Measurements from ENCODE around the gene CYREN.
"Not testable (repeated sequence)": the region's sequence is repeated elsewhere in the genome, so short reads cannot be mapped to it uniquely, and the experiment has no call there.

The CYREN gene

DNA sequence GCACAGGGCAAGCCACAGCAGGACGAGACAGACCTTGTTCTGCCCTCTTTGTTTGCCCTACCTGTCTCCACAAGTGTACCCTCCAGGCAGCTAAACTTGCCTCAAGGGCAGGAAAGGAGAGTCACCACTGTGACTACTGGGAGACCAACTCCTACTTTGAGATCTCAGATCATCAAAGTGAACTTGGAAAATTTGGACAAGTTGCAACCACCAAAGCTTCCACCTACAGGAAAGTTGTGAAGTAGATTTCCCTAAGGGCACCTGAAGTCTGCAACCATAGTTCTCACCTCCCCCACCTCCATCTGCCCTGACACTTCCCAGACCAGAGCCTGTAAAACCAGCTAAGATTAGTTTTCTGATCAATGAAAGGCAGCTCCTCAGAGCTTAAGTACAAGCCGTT is 43.3 kb upstream of the CYREN start:
- Histone ChIP-seq H3K79me2 (ENCODE audit: control insufficient read depth, insufficient read depth, low read length, poor library complexity) (peaks cover 8% of the 10 kb centered on the region), H2AFZ (ENCODE audit: insufficient read depth, low read length, poor library complexity) (no peak overlapping the region), H2BK5ac (ENCODE audit: low read depth, low read length, poor library complexity) (no peak overlapping the region), H3K4me2 (ENCODE audit: low read length) (no peak overlapping the region), H4K91ac (ENCODE audit: low read depth, low read length) (no peak overlapping the region), H4K12ac (ENCODE audit: low read depth, low read length) (no peak overlapping the region), H3K79me1 (ENCODE audit: low read length) (peaks cover 12% of the 10 kb centered on the region), H2BK120ac (ENCODE audit: insufficient read depth, low read length, poor library complexity) (peak overlapping the region; percentile 6), H2BK12ac (ENCODE audit: low read length) (peak overlapping the region; percentile 82), H3K27ac (ENCODE audit: low read depth, low read length) (peak overlapping the region; percentile 19), H3K4me1 (ENCODE audit: control insufficient read depth in 1 of 2, insufficient read depth in 2 of 2, low read length in 2 of 2) (peaks cover 16 to 18% of the 10 kb centered on the region in 2 experiments), H3K36me3 (ENCODE audit: control insufficient read depth in 1 of 2, insufficient read depth in 2 of 2, low read length in 2 of 2) (no peaks in the 10 kb centered on the region), H3K27me3 (ENCODE audit: insufficient read depth, low read length) (no peaks in the 10 kb centered on the region), H3K9ac (ENCODE audit: low read length) (no peak overlapping the region), H3K4ac (ENCODE audit: low read depth, low read length) (no peak overlapping the region), H3K23ac (ENCODE audit: low read length) (no peak overlapping the region), H3K18ac (ENCODE audit: low read length) (no peak overlapping the region), H2AK5ac (ENCODE audit: low read length) (no peak overlapping the region), H3K14ac (ENCODE audit: low read length) (no peak overlapping the region), H3K4me3 (ENCODE audit: low read depth, low read length) (no peak overlapping the region), H3K9me3 (ENCODE audit: insufficient read depth, low read depth, low read length) (no peaks in the 10 kb centered on the region), H4K8ac (ENCODE audit: low read depth, low read length) (no peak overlapping the region)
- DNase-seq = peak; percentile 22 to 62
- WGBS (ENCODE audit: extremely low coverage, insufficient coverage, insufficient read length) = no CpG with 5 or more reads among the region's 2 CpGs

DNA sequence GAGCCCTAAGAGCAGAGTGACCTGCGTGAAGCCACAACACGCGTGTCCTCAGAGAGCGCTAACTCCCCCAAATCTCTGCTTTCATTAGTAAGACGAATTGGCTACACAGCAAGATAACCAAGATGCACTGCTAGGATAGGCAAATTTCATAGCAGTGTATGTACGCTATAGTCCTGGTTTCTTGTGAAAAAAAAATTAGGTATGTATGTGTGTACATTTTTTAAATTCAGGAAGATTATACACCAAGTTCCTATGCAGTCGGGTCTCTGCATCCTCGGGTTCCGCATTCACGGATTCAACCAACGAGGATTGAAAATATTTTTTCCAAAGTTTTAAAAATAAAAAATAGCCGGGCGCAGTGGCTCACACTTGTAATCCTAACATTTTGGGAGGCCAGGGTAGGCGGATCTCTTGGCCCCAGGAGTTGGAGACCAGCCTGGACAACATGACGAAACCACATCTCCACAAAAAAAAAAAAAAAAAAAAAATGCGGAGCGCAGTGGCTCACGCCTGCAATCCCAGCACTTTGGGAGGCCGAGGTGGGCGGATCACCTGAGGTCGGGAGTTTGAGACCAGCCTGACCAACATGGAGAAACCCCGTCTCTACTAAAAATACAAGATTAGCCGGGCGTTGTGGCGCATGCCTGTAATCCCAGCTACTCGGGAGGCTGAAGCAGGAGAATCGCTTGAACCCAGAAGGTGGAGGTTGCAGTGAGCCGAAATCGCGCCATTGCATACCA is 41.6 kb upstream of the CYREN start:
- peak; percentile 17 to 66 for DNase-seq
- Histone ChIP-seq H2BK120ac (ENCODE audit: insufficient read depth, low read length, poor library complexity) (peak overlapping the region; percentile 62), H3K4me1 (ENCODE audit: control insufficient read depth in 1 of 2, insufficient read depth in 2 of 2, low read length in 2 of 2) (peaks cover 30 to 34% of the 10 kb centered on the region in 2 experiments), H3K27ac (ENCODE audit: low read depth, low read length) (peak overlapping the region; percentile 4), H2AFZ (ENCODE audit: insufficient read depth, low read length, poor library complexity) (peak overlapping the region; percentile 80), H3K4me3 (ENCODE audit: low read depth, low read length) (peak overlapping the region; percentile 71), H4K8ac (ENCODE audit: low read depth, low read length) (peak overlapping the region; percentile 75), H3K4ac (ENCODE audit: low read depth, low read length) (peak overlapping the region; percentile 38), H2BK5ac (ENCODE audit: low read depth, low read length, poor library complexity) (peak overlapping the region; percentile 73), H3K18ac (ENCODE audit: low read length) (peak overlapping the region; percentile 71), H3K14ac (ENCODE audit: low read length) (peak overlapping the region; percentile 73), H4K12ac (ENCODE audit: low read depth, low read length) (peak overlapping the region; percentile 57), H3K4me2 (ENCODE audit: low read length) (peak overlapping the region; percentile 55), H2BK12ac (ENCODE audit: low read length) (peak overlapping the region; percentile 46), H3K79me1 (ENCODE audit: low read length) (peaks cover 16% of the 10 kb centered on the region), H4K91ac (ENCODE audit: low read depth, low read length) (peak overlapping the region; percentile 72)
- no CpG with 5 or more reads among the region's 30 CpGs for WGBS (ENCODE audit: extremely low coverage, insufficient coverage, insufficient read length)
- H3K36me3 ChIP-seq (ENCODE audit: control insufficient read depth in 1 of 2, insufficient read depth in 2 of 2, low read length in 2 of 2); H3K9me3 ChIP-seq (ENCODE audit: insufficient read depth, low read depth, low read length); H3K23ac ChIP-seq (ENCODE audit: low read length); H3K79me2 ChIP-seq (ENCODE audit: control insufficient read depth, insufficient read depth, low read length, poor library complexity); H3K27me3 ChIP-seq (ENCODE audit: insufficient read depth, low read length); H3K9ac ChIP-seq (ENCODE audit: low read length); H2AK5ac ChIP-seq (ENCODE audit: low read length): not testable (repeated sequence)

DNA sequence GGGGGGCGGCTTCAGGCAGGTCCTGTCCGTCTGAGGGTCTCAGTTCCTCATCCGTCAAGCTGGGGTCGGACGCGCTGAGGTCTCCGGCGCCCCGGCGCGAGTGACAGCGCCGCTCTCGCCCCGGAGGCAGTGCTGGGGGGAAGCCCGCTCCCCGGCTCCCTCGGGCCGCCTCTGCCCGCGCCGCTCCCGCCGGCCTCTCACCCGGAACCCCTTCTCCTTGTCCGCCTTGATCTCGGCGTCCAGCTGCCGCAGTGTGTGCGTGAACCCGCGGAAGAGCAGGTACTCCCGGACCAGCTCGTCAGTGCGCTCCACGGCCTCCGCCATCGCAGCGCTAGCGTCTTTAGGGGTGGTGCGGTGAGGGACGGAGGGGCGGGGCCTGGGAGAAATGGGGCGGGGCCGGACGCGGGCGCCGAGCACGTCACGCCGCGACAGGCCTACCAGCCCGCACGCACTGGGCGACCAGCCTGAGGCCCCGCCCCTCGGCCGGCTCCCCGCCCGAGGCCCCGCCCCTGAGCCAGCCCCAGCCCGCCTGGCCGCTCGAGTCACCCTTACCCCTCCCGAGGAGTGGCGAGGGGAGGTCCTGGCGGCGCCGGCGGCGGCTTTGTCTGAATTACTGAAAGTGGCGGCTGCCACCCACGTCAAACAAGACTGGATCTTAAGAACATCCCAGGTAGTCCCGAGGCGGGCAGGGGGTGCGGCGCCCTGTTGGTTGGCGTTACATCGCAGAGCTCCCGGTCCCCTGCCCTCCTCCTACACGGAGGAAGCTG is 40.9 kb upstream of the CYREN start, which contains the start of gene WDR91:
TSS of gene WDR91 (minus strand) at position 348 of the 767 bp plus-strand sequence. CDS start at position 324, 24 bp downstream.
- peak within 1 kb of the TSS; percentile 84 for H3K4ac ChIP-seq (ENCODE audit: low read depth, low read length)
- peak within 1 kb of the TSS; percentile 71 for H4K12ac ChIP-seq (ENCODE audit: low read depth, low read length)
- H3K27me3 ChIP-seq (ENCODE audit: insufficient read depth, low read length) = no peaks in the 10 kb centered on the region
- peaks cover 9% of the 10 kb centered on the region for H3K79me2 ChIP-seq (ENCODE audit: control insufficient read depth, insufficient read depth, low read length, poor library complexity)
- peak within 1 kb of the TSS; percentile 84 for H2BK120ac ChIP-seq (ENCODE audit: insufficient read depth, low read length, poor library complexity)
- no peak within 1 kb of the TSS for H2AK5ac ChIP-seq (ENCODE audit: low read length)
- peaks cover 30 to 34% of the 10 kb centered on the region in 2 experiments for H3K4me1 ChIP-seq (ENCODE audit: control insufficient read depth in 1 of 2, insufficient read depth in 2 of 2, low read length in 2 of 2)
- H3K14ac ChIP-seq (ENCODE audit: low read length) = peak within 1 kb of the TSS; percentile 95
- peak within 1 kb of the TSS; percentile 94 for H4K8ac ChIP-seq (ENCODE audit: low read depth, low read length)
- peak within 1 kb of the TSS; percentile 96 for H3K18ac ChIP-seq (ENCODE audit: low read length)
- H3K4me2 ChIP-seq (ENCODE audit: low read length) = peak within 1 kb of the TSS; percentile 72
- H2BK12ac ChIP-seq (ENCODE audit: low read length) = peak within 1 kb of the TSS; percentile 85
- H3K27ac ChIP-seq (ENCODE audit: low read depth, low read length) = peak within 1 kb of the TSS; percentile 15
- peak within 1 kb of the TSS; percentile 88 for H3K9ac ChIP-seq (ENCODE audit: low read length)
- H3K23ac ChIP-seq (ENCODE audit: low read length) = no peak within 1 kb of the TSS
- WGBS (ENCODE audit: extremely low coverage, insufficient coverage, insufficient read length) = no CpG with 5 or more reads among the region's 82 CpGs
- peak within 1 kb of the TSS; percentile 87 for H2AFZ ChIP-seq (ENCODE audit: insufficient read depth, low read length, poor library complexity)
- H3K4me3 ChIP-seq (ENCODE audit: low read depth, low read length) = peak within 1 kb of the TSS; percentile 95
- DNase-seq = peak; percentile 94 to 96
- peaks cover 16% of the 10 kb centered on the region for H3K79me1 ChIP-seq (ENCODE audit: low read length)
- no peaks in the 10 kb centered on the region for H3K36me3 ChIP-seq (ENCODE audit: control insufficient read depth in 1 of 2, insufficient read depth in 2 of 2, low read length in 2 of 2)
- H4K91ac ChIP-seq (ENCODE audit: low read depth, low read length) = peak within 1 kb of the TSS; percentile 87
- H2BK5ac ChIP-seq (ENCODE audit: low read depth, low read length, poor library complexity) = peak within 1 kb of the TSS; percentile 73
- H3K9me3 ChIP-seq (ENCODE audit: insufficient read depth, low read depth, low read length) = no peaks in the 10 kb centered on the region

DNA sequence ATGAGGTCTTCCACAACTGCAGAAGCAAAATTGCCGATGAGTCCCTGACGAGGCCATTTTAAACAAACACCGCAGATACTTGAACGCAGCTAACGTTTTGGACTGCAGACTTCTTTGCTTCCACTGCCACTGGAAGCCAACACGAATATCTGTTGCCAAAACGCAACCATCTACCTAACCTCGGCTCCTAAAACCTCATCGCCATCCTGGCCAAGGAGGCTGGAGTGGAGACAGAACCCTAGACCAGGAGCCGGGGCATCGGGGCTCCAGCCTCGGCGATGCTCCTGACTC is 40.3 kb upstream of the CYREN start:
- no peak overlapping the region for H3K27ac ChIP-seq (ENCODE audit: low read depth, low read length)
- H3K4me2 ChIP-seq (ENCODE audit: low read length) = peak overlapping the region; percentile 72
- peak overlapping the region; percentile 84 for H2BK120ac ChIP-seq (ENCODE audit: insufficient read depth, low read length, poor library complexity)
- DNase-seq = peak in 1 of 2 donors; percentile 26
- WGBS (ENCODE audit: extremely low coverage, insufficient coverage, insufficient read length) = no CpG with 5 or more reads among the region's 13 CpGs
- H3K79me2 ChIP-seq (ENCODE audit: control insufficient read depth, insufficient read depth, low read length, poor library complexity) = peaks cover 9% of the 10 kb centered on the region
- H3K4ac ChIP-seq (ENCODE audit: low read depth, low read length) = peak overlapping the region; percentile 84
- H4K91ac ChIP-seq (ENCODE audit: low read depth, low read length) = peak overlapping the region; percentile 87
- peak overlapping the region; percentile 85 for H2BK12ac ChIP-seq (ENCODE audit: low read length)
- peak overlapping the region; percentile 87 for H2AFZ ChIP-seq (ENCODE audit: insufficient read depth, low read length, poor library complexity)
- peak overlapping the region; percentile 53 for H2BK5ac ChIP-seq (ENCODE audit: low read depth, low read length, poor library complexity)
- peak overlapping the region; percentile 88 for H3K9ac ChIP-seq (ENCODE audit: low read length)
- no peak overlapping the region for H3K23ac ChIP-seq (ENCODE audit: low read length)
- H3K27me3 ChIP-seq (ENCODE audit: insufficient read depth, low read length) = no peaks in the 10 kb centered on the region
- no peaks in the 10 kb centered on the region for H3K9me3 ChIP-seq (ENCODE audit: insufficient read depth, low read depth, low read length)
- peaks cover 2% of the 10 kb centered on the region in 2 experiments for H3K36me3 ChIP-seq (ENCODE audit: control insufficient read depth in 1 of 2, insufficient read depth in 2 of 2, low read length in 2 of 2)
- H3K18ac ChIP-seq (ENCODE audit: low read length) = peak overlapping the region; percentile 96
- H4K12ac ChIP-seq (ENCODE audit: low read depth, low read length) = peak overlapping the region; percentile 71
- peak overlapping the region; percentile 94 for H4K8ac ChIP-seq (ENCODE audit: low read depth, low read length)
- H2AK5ac ChIP-seq (ENCODE audit: low read length) = no peak overlapping the region
- peaks cover 30 to 34% of the 10 kb centered on the region in 2 experiments for H3K4me1 ChIP-seq (ENCODE audit: control insufficient read depth in 1 of 2, insufficient read depth in 2 of 2, low read length in 2 of 2)
- H3K14ac ChIP-seq (ENCODE audit: low read length) = peak overlapping the region; percentile 95
- H3K4me3 ChIP-seq (ENCODE audit: low read depth, low read length) = peak overlapping the region; percentile 95
- H3K79me1 ChIP-seq (ENCODE audit: low read length) = peaks cover 16% of the 10 kb centered on the region

Data from trophoblast cell (in vitro differentiated cells and primary cell).